Cardiac muscle cell (in vitro differentiated cells and primary cell): ENCODE data around the gene PSMC2. TPM values are rescaled to one million over a fixed set of nuclear protein-coding genes. Genes with fewer than 3 reads are reported as not detected.

Experiments used
- DNase-seq, 2 donors: peaks; one replicate each; pipeline versions ENCODE4 v3.0.0 to v3.0.0-alpha.2; 2010 to 2017; ENCODE audit warnings: low read depth in 1 of 2, low spot score in 1 of 2
- H3K27ac ChIP-seq: fragments of 200-600 bp; sonication (generic); 2 replicates; pipeline ENCODE4 v1.5.1; 2016
- H3K27me3 ChIP-seq: fragments of 200-600 bp; sonication (generic); 2 replicates; pipeline ENCODE4 v1.6.0; 2016; ENCODE audit warnings: control low read depth
- H3K36me3 ChIP-seq: fragments of 200-600 bp; sonication (generic); 2 replicates; pipeline ENCODE4 v1.5.1; 2016; ENCODE audit warnings: control low read depth
- H3K4me1 ChIP-seq: fragments of 200-600 bp; sonication (generic); 2 replicates; pipeline ENCODE4 v1.8.1; 2017; ENCODE audit warnings: low read depth, mild to moderate bottlenecking, mixed run types
- H3K4me3 ChIP-seq: fragments of 200-600 bp; sonication (generic); 2 replicates; pipeline ENCODE4 v1.5.1; 2016; ENCODE audit warnings: mild to moderate bottlenecking
- H3K9me3 ChIP-seq: fragments of 200-600 bp; sonication (generic); 2 replicates; pipeline ENCODE4 v1.5.1; 2017; ENCODE audit warnings: low read depth, mild to moderate bottlenecking, control low read depth
- CTCF ChIP-seq: IDR thresholded peaks from 2 replicates; pipeline ENCODE4 v1.5.1; 2012; ENCODE audit warnings: low read depth, mild to moderate bottlenecking, low read length
- polyA plus RNA-seq: library from polyadenylated mRNA; unstranded; fragments of >200 nt; fragmentation: Nextera tagmentation; extraction: Ambion mirVana; gene quantifications from 2 replicates; pipeline ENCODE4 v1.2.1, GENCODE V29; 2016
- total RNA-seq: library from RNA; depleted of rRNA; stranded (reverse); fragments of >200 nt; gene quantifications from 2 replicates; pipeline ENCODE4 v1.2.3, GENCODE V29; 2016

Gene PSMC2
- total and polyA plus RNA-seq, 2 experiments from 2014 or later, result 75.6 to 156 TPM

- no peak for TF ChIP-seq CTCF
- no peaks in the 10 kb centered on the region for H3K27me3 ChIP-seq
- no peak overlapping the region for H3K27ac ChIP-seq
- H3K4me1 ChIP-seq, result no peaks in the 10 kb centered on the region
- no peaks in the 10 kb centered on the region for H3K36me3 ChIP-seq
- DNase-seq, result no peak
- H3K4me3 ChIP-seq, result no peak overlapping the region
- H3K9me3 ChIP-seq, result no peaks in the 10 kb centered on the region
Measured at GRCh38 chr7:103412151-103412550, 64.7 kb downstream of the PSMC2 start.

DNA sequence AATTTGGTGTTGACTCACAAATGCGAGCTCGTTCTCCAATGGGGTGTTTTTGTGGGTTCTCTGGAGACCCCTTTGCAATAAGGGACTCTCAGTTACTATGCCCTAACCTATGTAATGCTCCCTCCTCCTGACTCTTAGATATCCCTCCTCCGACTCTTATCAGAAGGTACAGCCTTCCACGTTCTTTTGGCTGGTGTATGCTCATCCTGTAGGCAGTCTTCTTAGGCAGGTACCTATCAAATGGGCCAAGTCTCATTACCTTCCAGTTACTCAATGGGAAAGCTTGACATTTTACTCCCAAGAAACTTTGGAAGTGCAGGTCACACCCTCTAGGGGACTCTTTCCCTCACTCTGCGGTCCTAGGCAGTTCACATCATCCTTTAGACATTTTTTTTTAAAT, 66.0 kb downstream of the PSMC2 start:
- no peak overlapping the region for H3K4me3 ChIP-seq
- no peaks in the 10 kb centered on the region for H3K27me3 ChIP-seq
- no peaks in the 10 kb centered on the region for H3K36me3 ChIP-seq
- DNase-seq, result no peak
- TF ChIP-seq CTCF, result no peak
- no peak overlapping the region for H3K27ac ChIP-seq
- H3K9me3 ChIP-seq, result no peaks in the 10 kb centered on the region
- no peaks in the 10 kb centered on the region for H3K4me1 ChIP-seq

DNA sequence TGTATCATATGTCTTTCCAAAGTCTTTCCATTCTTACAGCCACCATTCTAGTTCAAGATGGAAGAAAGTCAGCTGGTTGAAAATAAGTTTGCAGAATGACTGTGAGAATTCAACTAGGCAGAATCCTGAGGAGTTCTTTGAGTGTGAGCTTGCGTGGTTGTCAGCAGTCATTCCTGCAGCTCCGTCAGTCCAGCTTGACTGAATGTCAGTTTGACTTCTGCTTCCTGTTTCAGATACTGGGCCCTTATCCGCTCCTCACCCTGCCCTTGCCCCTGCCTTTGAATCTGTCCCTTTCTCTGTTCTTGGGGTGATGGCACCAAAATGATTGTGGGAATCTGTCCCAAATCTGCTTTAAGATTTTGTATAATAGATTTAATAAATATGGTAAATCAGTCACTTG, 70.8 kb downstream of the PSMC2 start:
- no peak overlapping the region for H3K4me3 ChIP-seq
- H3K9me3 ChIP-seq, result no peaks in the 10 kb centered on the region
- no peak for TF ChIP-seq CTCF
- no peak for DNase-seq
- H3K27me3 ChIP-seq, result no peaks in the 10 kb centered on the region
- no peaks in the 10 kb centered on the region for H3K4me1 ChIP-seq
- no peaks in the 10 kb centered on the region for H3K36me3 ChIP-seq
- no peak overlapping the region for H3K27ac ChIP-seq

Other genes starting within 250 kb of the PSMC2 start
- 7.0 and 9.2 TPM in 2 replicates for gene NAPEPLD, start 198.5 kb upstream of the PSMC2 start, total RNA-seq
- gene NAPEPLD, start 198.5 kb upstream of the PSMC2 start, polyA plus RNA-seq, result 15.7 and 20.4 TPM in 2 replicates
- 67.4 and 76.4 TPM in 2 replicates for gene PMPCB, start 50.2 kb upstream of the PSMC2 start, total RNA-seq
- 92.2 and 102 TPM in 2 replicates for gene PMPCB, start 50.2 kb upstream of the PSMC2 start, polyA plus RNA-seq
- gene DNAJC2, start 2.9 kb upstream of the PSMC2 start, total RNA-seq, result 9.3 and 22.7 TPM in 2 replicates
- 36.4 and 53.0 TPM in 2 replicates for gene DNAJC2, start 2.9 kb upstream of the PSMC2 start, polyA plus RNA-seq
- 0.11 and 0.15 TPM in 2 replicates for gene SLC26A5, start 98.6 kb downstream of the PSMC2 start, total RNA-seq
- 0.12 and 0.44 TPM in 2 replicates for gene SLC26A5, start 98.6 kb downstream of the PSMC2 start, polyA plus RNA-seq